OCI-LY7 (cell line): ENCODE data around the gene FLVCR2. TPM values are rescaled to one million over a fixed set of nuclear protein-coding genes. Genes with fewer than 3 reads are reported as not detected.
"Not testable (repeated sequence)": the region's sequence is repeated elsewhere in the genome, so short reads cannot be mapped to it uniquely, and the experiment has no call there.

Experiments used
- BruUV-seq: library from RNA; stranded (reverse); fragments of 400-500 nt; replicated peaks from 2 replicates; lab custom pipeline; 2021; lab: Mats Ljungman, UMichigan
- CTCF ChIA-PET: fragments of 300-600 bp; sonication (Branson Sonifier 250); formaldehyde crosslinking; loops from one replicate; lab custom pipeline; 2022; ENCODE audit warnings: antibody characterized with exemption; ENCODE audit not compliant: unreplicated experiment; lab: Charles Lee
- POLR2A ChIA-PET: fragments of 300-600 bp; sonication (Branson Sonifier 250); formaldehyde crosslinking; loops from one replicate; lab custom pipeline; 2022; ENCODE audit warnings: antibody characterized with exemption; lab: Charles Lee
- DNase-seq: peaks from one replicate; pipeline ENCODE4 v3.0.0-alpha.2; 2015; ENCODE audit warnings: low spot score
- H2AFZ ChIP-seq: fragments of 200-600 bp; sonication (generic), shearing (Covaris generic); 2 replicates; pipeline ENCODE4 v1.6.1; 2014; ENCODE audit warnings: mild to moderate bottlenecking, antibody characterized with exemption, low read length, moderate library complexity
- H3K27ac ChIP-seq: fragments of 200-600 bp; sonication (generic); 2 replicates; pipeline ENCODE4 v1.5.1; 2014; ENCODE audit warnings: mixed run types, low read depth, mild to moderate bottlenecking, moderate library complexity, low read length, inconsistent platforms; ENCODE audit not compliant: poor library complexity, severe bottlenecking
- H3K36me3 ChIP-seq: fragments of 200-600 bp; sonication (generic); 2 replicates; pipeline ENCODE4 v1.6.1; 2014; ENCODE audit warnings: mild to moderate bottlenecking, antibody characterized with exemption, low read length, moderate library complexity, mixed read lengths; ENCODE audit not compliant: insufficient read depth
- H3K4me1 ChIP-seq: fragments of 200-600 bp; sonication (generic); 2 replicates; pipeline ENCODE4 v1.5.1; 2014; ENCODE audit warnings: mild to moderate bottlenecking, low read length; ENCODE audit not compliant: insufficient read depth, poor library complexity, severe bottlenecking
- H3K4me2 ChIP-seq: fragments of 200-600 bp; sonication (generic); 2 replicates; pipeline ENCODE4 v1.6.1; 2014; ENCODE audit warnings: mild to moderate bottlenecking, low read length
- H3K4me3 ChIP-seq: fragments of 200-600 bp; sonication (generic); 2 replicates; pipeline ENCODE4 v1.5.1; 2014; ENCODE audit warnings: mild to moderate bottlenecking, low read depth, low read length; ENCODE audit not compliant: poor library complexity, severe bottlenecking
- H3K79me2 ChIP-seq: fragments of 200-600 bp; sonication (generic); 2 replicates; pipeline ENCODE4 v1.6.1; 2016; ENCODE audit warnings: low read depth, mild to moderate bottlenecking, low read length, moderate library complexity, mixed read lengths; ENCODE audit not compliant: insufficient read depth
- H3K9me2 ChIP-seq: fragments of 200-600 bp; sonication (generic); 2 replicates; pipeline ENCODE4 v1.6.1; 2016; ENCODE audit warnings: mild to moderate bottlenecking, low read length, mixed read lengths; ENCODE audit not compliant: insufficient read depth
- H3K9me3 ChIP-seq: fragments of 200-600 bp; sonication (generic); 2 replicates; pipeline ENCODE4 v1.6.1; 2014; ENCODE audit warnings: mild to moderate bottlenecking, mixed run types, low read length, mixed read lengths
- H4K20me1 ChIP-seq: fragments of 200-600 bp; sonication (generic); 2 replicates; pipeline ENCODE4 v1.6.1; 2014; ENCODE audit warnings: mild to moderate bottlenecking, antibody characterized with exemption, low read length, moderate library complexity, mixed read lengths; ENCODE audit not compliant: insufficient read depth
- CTCF ChIP-seq: fragments of 200-600 bp; sonication (generic); conservative IDR thresholded peaks from 2 replicates; pipeline ENCODE4 v1.5.1; 2014; ENCODE audit warnings: mild to moderate bottlenecking, antibody characterized with exemption, low read length, moderate library complexity, mixed read lengths
- EZH2phosphoT487 ChIP-seq: fragments of 200-600 bp; sonication (generic); IDR thresholded peaks from 2 replicates; pipeline ENCODE4 v1.6.1; 2018; ENCODE audit warnings: low read depth, borderline replicate concordance, mild to moderate bottlenecking, mixed run types, antibody characterized with exemption, low read length, moderate library complexity, mixed read lengths
- intact Hi-C: fragments of 100-400 bp; cut with micrococcal nuclease; formaldehyde crosslinking; loops from one replicate; pipeline ENCODE4 v1.10.0; 2022; ENCODE audit not compliant: unreplicated experiment
- total RNA-seq, 2 experiments: library from RNA; depleted of rRNA in 1 of 2; stranded (reverse); fragments of >200 nt in 1 of 2; shearing (Covaris generic) in 1 of 2; gene quantifications; 2 replicates each; pipeline ENCODE4 v1.2.3, GENCODE V29; 2014 to 2022

Gene FLVCR2
- total RNA-seq, 2 experiments from 2014 or later = not detected

GRCh38 chr14:75591987-75592575, 13.7 kb downstream of the FLVCR2 start:
- DNase-seq = no peak
- BruUV-seq = no TSS peak
- no peak overlapping the region for H3K4me3 ChIP-seq
- H3K4me2 ChIP-seq = no peak overlapping the region
- no peaks in the 10 kb centered on the region for H3K9me3 ChIP-seq
- ChIA-PET POLR2A (no interaction called here), CTCF (no interaction called here)
- H2AFZ ChIP-seq = no peak overlapping the region
- no peak for TF ChIP-seq EZH2phosphoT487
- TF ChIP-seq CTCF = no peak
- H3K4me1 ChIP-seq = no peaks in the 10 kb centered on the region
- no peaks in the 10 kb centered on the region for H3K79me2 ChIP-seq
- H3K27ac ChIP-seq = no peak overlapping the region
- H3K9me2 ChIP-seq = no peaks in the 10 kb centered on the region; the same call in 1 of the 2 replicates
- H3K36me3 ChIP-seq = no peaks in the 10 kb centered on the region
- no peaks in the 10 kb centered on the region for H4K20me1 ChIP-seq
- intact Hi-C loops = no loop called here

- POLR2A ChIA-PET = no interaction called here
- Histone ChIP-seq H3K36me3 (no peaks in the 10 kb centered on the region), H4K20me1 (no peaks in the 10 kb centered on the region), H3K4me3 (no peak overlapping the region), H3K4me2 (no peak overlapping the region), H3K4me1 (no peaks in the 10 kb centered on the region), H3K27ac (no peak overlapping the region), H3K79me2 (no peaks in the 10 kb centered on the region), H2AFZ (no peak overlapping the region), H3K9me2 (no peaks in the 10 kb centered on the region; the same call in 1 of the 2 replicates), H3K9me3 (no peaks in the 10 kb centered on the region)
- intact Hi-C loops = no loop called here
- no peak for DNase-seq
- CTCF ChIA-PET = no interaction called here
- no peak for TF ChIP-seq CTCF
- no TSS peak for BruUV-seq
Measured at GRCh38 chr14:75595226-75595625, 16.8 kb downstream of the FLVCR2 start.

- Histone ChIP-seq H3K4me3 (no peak overlapping the region), H3K9me2 (no peaks in the 10 kb centered on the region; the same call in 1 of the 2 replicates), H3K79me2 (no peaks in the 10 kb centered on the region), H2AFZ (no peak overlapping the region), H3K9me3 (no peaks in the 10 kb centered on the region), H3K36me3 (no peaks in the 10 kb centered on the region), H3K27ac (no peak overlapping the region), H3K4me2 (no peak overlapping the region), H4K20me1 (no peaks in the 10 kb centered on the region), H3K4me1 (no peaks in the 10 kb centered on the region)
- DNase-seq = no peak
- no TSS peak for BruUV-seq
- intact Hi-C loops = no loop called here
- ChIA-PET CTCF (no interaction called here), POLR2A (interaction anchor here (0.7 kb wide), 1 partner anchor 274 kb away, joined by 4 read pairs; no protein-coding TSS in a partner anchor)
- TF ChIP-seq CTCF (no peak), EZH2phosphoT487 (no peak)
Measured at GRCh38 chr14:75597149-75597548, 18.7 kb downstream of the FLVCR2 start.

GRCh38 chr14:75600100-75600499, 21.7 kb downstream of the FLVCR2 start:
- H3K9me2 ChIP-seq, H3K36me3 ChIP-seq, H3K4me3 ChIP-seq, H3K27ac ChIP-seq, H3K79me2 ChIP-seq, BruUV-seq, H3K9me3 ChIP-seq, H3K4me2 ChIP-seq, H4K20me1 ChIP-seq, H2AFZ ChIP-seq, CTCF ChIA-PET, H3K4me1 ChIP-seq, DNase-seq, intact Hi-C loops: not testable (repeated sequence)
- POLR2A ChIA-PET = interaction anchor here (0.9 kb wide), 1 partner anchor 17 kb away, joined by 3 read pairs; no protein-coding TSS in a partner anchor
